CD4-positive, alpha-beta T cell treated with Interleukin-17A for 4 hours (primary cell): ENCODE results near the gene ARID4B.
"Not testable (repeated sequence)": the region's sequence is repeated elsewhere in the genome, so short reads cannot be mapped to it uniquely, and the experiment has no call there.

Source experiments
- DNase-seq: peaks from one replicate; pipeline ENCODE4 v3.0.0-alpha.2; 2020; ENCODE audit warnings: mixed read lengths

The ARID4B gene

GRCh38 chr1:235159284-235159683 is 168.7 kb downstream of the ARID4B start:
- DNase-seq: not testable (repeated sequence)

DNA sequence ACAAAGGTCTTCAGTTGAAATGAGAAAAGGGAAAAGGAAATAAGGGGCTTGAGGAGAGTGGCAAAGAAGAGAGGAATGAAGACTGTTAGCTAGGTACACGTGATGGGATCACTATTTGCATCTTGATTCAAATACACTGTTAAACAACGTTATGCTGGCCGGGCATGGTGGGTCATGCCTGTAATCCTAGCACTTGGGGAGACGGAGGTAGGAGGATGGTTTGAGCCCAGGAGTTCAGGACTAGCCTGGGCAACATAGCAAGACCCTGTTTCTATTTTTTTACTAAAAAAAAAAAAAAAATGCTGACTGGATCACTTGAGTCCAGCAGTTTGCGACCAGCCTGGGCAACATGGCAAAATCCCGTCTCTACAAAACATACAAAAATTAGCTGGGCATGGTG is 169.3 kb downstream of the ARID4B start:
- no peak for DNase-seq

DNA sequence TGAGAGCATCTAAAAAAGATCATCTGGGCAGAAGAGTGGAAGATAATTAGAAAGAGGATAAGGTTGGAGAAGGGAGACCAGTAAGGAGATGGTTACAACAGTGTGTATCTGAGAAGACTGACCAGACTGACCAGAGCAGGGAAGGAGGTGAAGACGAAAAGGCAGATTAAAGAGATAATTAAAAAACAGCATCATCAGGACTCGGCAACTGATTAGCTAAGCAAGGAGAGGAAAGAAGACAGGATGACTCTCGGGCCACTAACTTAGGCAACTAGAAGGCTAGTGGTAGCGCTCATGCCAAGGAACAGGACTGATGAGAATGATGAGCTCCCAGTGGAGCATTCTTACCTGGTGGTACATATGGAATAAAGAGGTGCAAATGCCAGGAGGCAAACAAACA is 170.8 kb downstream of the ARID4B start:
- no peak for DNase-seq

DNA sequence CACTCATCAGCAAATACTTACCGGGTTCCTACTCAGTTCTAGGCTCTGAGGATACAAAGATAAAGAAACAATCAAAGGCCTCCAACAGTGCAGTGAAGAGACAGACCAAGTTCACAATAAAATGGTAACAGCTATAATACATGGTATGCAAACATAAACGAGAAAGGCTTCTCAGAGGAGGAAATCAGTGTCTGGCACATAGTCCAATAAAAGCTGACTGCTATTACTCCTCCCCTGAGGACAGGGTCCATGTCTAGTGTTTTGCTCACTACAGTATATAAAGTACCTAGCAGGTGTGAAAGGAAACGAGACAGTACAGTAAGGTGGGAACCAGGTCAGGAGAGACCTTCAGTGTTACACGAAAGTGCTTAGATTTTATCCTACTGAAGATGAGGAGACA is 171.2 kb downstream of the ARID4B start:
- no peak for DNase-seq

GRCh38 chr1:235156265-235156664 is 171.7 kb downstream of the ARID4B start:
- DNase-seq: no peak

- DNase-seq: no peak
Measured at GRCh38 chr1:235152235-235152634, 175.7 kb downstream of the ARID4B start.

DNA sequence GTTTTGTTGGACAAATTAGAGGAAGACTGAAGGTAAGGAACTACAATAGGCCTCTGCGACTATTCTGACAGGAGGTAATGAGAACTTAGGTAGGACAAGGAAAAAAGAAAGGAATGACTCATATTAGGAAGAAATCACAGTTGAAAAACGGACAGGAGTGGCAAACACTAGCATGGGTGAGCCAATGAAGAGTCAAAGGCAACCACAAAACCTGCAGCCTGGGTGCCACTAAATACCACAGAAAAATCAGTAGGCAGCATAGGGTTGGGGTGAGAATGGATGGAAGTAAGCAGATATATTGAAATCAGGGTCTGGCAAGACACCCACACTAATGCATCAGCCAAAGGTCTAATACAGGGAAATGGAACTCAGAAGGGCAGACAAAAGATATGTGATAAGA is 176.9 kb downstream of the ARID4B start:
- no peak for DNase-seq

- no peak for DNase-seq
Measured at GRCh38 chr1:235149824-235150223, 178.2 kb downstream of the ARID4B start.

- DNase-seq: no peak
Measured at GRCh38 chr1:235147269-235147668, 180.7 kb downstream of the ARID4B start.

- no peak for DNase-seq
Measured at GRCh38 chr1:235145639-235146038, 182.3 kb downstream of the ARID4B start.

DNA sequence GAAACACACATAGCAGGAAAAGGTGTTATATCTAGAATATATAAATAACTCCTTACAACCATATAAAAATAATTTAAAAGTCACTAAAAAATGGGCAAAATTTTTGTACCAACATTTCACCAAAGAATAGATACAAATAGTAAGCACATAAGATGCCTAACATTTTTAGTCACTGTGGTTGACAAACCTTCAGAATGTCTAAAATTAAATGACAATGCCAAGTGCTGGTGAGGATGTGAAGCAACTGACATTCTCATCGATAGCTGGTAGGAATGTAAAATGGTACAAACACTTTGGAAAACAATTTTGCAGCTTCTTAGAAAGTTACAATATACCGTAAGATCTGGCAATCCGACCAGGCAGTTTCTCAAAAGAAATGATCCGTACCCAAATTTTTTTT is 185.0 kb downstream of the ARID4B start:
- DNase-seq: no peak

- DNase-seq: no peak
Measured at GRCh38 chr1:235139315-235139714, 188.7 kb downstream of the ARID4B start.

DNA sequence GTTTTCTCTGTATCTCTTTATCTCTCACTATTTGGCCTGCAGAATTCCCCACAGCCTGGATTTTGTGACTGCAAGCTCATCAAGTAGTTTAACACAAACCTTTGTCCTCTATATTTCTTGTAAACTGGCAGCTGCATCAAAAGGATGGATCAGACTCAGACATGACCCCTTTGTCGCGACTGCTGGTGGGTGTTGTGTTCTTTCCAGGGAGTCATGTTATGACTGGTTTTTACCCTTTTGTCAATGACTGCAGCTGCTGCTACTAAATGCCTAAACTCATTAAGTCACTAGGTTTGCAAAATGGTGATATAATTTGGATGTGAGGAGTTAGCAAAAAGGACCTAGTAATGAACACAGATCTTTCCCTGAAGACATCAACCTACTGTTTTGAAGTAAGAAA is 189.2 kb downstream of the ARID4B start:
- DNase-seq: no peak

DNA sequence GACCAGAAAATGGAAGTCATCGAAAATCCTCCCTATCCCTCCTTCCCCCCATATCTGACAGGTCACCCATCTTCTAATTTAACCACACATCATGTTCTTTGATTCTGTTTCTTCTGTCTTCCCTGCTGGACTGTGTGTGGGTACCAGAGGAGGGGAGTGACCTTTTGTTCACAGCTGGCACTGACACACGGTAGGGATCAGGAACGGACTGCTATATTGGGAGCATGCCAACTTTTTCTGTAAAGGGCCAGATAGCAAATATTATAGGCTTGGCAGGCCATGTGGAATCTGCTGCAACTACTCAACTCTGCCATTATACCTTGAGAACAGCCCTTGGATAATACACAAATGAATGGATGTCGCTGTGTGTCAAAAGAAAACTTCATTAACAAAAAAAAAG is 191.9 kb downstream of the ARID4B start:
- no peak for DNase-seq

- DNase-seq: no peak
Measured at GRCh38 chr1:235134171-235134570, 193.8 kb downstream of the ARID4B start.

DNA sequence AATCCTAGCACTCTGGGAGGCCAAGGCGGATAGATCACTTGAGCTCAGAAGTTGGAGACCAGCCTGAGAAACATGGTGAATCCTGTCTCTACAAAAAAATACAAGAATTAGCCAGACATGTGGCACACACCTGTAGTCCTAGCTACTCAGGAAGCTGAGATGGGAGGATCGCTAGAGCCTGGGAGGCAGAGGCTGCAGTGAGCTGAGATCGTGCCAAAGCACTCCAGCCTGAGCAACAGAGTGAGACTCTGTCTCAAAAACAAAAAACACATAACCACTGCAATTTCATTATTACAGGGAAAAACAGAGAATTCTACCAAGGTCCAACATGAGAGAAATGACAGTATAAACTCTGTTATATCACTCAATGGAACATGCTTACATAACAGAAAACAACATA is 194.9 kb downstream of the ARID4B start:
- no peak for DNase-seq

- DNase-seq: no peak
Measured at GRCh38 chr1:235131961-235132360, 196.0 kb downstream of the ARID4B start.

DNA sequence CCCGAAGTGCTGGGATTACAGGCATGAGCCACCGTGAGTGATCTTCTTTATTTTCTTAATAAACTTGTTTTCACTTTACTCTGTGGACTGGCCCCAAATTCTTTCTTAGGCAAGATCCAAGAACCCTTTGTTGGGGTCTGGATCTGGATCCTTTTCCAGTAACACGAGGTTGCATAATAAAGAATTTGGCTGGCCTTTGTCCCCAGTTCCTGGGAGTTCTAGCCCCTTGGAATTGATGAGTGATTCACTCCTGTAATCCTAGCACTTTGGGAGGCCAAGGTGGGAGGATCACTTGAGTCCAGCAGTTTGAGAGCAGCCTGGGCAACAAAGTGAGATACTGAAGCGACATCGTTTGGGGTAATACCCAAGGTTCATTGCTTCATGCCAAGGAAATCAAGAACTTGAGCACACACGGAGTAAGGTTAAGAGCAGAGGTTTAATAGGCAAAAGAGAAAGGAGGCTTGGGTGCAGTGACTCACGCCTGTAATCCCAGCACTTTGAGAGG is 197.2 kb downstream of the ARID4B start:
- no peak for DNase-seq

GRCh38 chr1:235129774-235130570 is 198.0 kb downstream of the ARID4B start:
- DNase-seq: no peak

- DNase-seq: peak; percentile 93
Measured at GRCh38 chr1:235128456-235129328, 199.3 kb downstream of the ARID4B start, which contains the start of gene TOMM20. TOMM20 (minus strand) TSS chr1:235128837; CDS start chr1:235128715, 122 bp downstream.

DNA sequence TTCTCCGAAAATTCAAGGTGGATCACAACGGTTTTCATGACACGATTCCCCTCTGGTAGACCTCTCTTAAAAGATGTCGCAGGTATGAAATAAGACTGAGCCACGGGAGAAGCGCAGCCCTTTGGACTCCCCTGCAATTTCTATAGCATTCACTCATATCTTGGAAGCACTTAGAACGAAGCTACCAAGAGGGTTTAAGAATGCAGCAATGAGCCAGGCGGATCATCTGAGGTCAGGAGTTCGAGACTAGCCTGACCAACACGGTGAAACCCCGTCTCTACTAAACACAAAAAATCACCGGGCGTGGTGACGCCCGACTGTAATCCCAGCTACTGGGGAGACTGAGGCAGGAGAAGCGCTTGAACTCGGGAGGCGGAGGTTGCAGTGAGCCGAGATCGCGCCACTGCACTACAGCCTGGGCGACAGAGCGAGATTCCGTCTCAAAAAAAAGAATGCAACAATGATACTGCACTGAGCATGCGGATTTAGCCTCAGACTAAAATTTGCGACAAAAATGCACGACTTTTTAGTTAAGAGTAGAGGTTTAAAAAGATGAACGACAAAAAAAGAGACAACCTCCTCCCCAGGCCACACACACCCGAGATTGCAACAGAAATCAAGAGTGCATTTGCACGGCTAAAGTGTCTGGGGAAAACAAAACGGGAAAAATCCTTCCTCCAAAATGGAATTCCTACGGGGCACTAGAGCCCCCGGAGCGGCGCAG is 200.1 kb downstream of the ARID4B start:
- no peak for DNase-seq

DNA sequence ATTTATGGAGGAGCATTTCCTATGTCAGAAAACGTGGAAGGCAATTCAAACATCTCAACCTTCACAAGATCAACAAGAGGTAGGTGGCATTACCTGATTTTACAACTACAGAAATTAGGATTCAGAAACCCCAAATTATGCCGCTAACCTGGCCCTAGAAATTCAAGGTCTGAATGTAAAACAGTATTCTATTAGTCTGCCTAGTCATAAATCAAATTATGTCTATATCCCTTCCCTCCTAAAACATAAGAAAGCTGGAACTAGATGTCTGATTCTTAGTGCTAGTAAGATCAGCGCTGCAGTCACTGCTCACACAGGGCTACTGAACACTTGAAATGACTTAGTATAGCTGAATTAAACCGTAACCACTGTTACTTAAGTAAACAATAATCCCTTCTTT is 200.8 kb downstream of the ARID4B start:
- no peak for DNase-seq

DNA sequence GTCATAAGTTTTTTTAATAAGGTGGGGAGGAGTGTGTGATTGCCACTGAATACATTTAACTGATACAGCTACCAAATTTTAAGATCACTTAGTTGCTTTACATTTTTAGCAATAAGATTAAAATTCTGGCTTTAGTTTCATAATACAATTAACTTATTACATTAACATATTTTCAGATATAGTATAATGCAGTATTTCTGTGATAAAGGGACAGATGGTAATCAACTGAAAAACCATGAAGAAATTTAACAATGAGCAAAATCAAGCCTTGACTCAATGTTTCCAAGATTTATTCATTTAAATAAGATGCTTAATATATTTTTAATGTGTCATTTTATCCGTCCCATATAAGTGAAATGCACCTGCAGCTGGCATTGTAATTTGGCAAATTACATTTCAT is 203.3 kb downstream of the ARID4B start:
- DNase-seq: no peak
